Stimulated activated CD4-positive, alpha-beta T cell treated with anti-CD3 and anti-CD28 coated beads, Interleukin-2, amount 100 ng/mL, for 4 hours (primary cell): ENCODE measurements around the gene COL17A1.

Experiments
- DNase-seq: peaks from one replicate; pipeline ENCODE4 v3.0.0-alpha.2; 2020; ENCODE audit warnings: low read depth

Gene COL17A1

GRCh38 chr10:104085801-104086400, at the start of gene COL17A1:
Gene COL17A1 (minus strand): TSS chr10:104085880. CDS start chr10:104080673, 5,207 bp downstream.
- DNase-seq = no peak

GRCh38 chr10:104130041-104130440, 44.4 kb upstream of the COL17A1 start:
- DNase-seq = no peak

- DNase-seq = no peak
These were observed 42.5 kb upstream of the COL17A1 start for GRCh38 chr10:104128214-104128613.

GRCh38 chr10:104127411-104127810, 41.7 kb upstream of the COL17A1 start:
- DNase-seq = no peak

- DNase-seq = no peak
These were observed 37.7 kb upstream of the COL17A1 start for GRCh38 chr10:104123397-104123796.

GRCh38 chr10:104122225-104123107, 36.8 kb upstream of the COL17A1 start:
- no peak for DNase-seq

GRCh38 chr10:104121485-104122224, 36.0 kb upstream of the COL17A1 start, which contains the start of gene SFR1:
Gene SFR1 (plus strand): TSS chr10:104122171. CDS start chr10:104122184, 13 bp downstream.
- peak; percentile 99 for DNase-seq

GRCh38 chr10:104120903-104121484, 35.3 kb upstream of the COL17A1 start:
- peak; percentile 77 for DNase-seq

- no peak for DNase-seq
These were observed 34.8 kb upstream of the COL17A1 start for GRCh38 chr10:104120512-104120902.

GRCh38 chr10:104119996-104120395, 34.3 kb upstream of the COL17A1 start:
- no peak for DNase-seq

- no peak for DNase-seq
These were observed 32.2 kb upstream of the COL17A1 start for GRCh38 chr10:104117839-104118323.

- DNase-seq = no peak
These were observed 27.8 kb upstream of the COL17A1 start for GRCh38 chr10:104113376-104113956.

GRCh38 chr10:104109908-104110662, 24.4 kb upstream of the COL17A1 start:
- no peak for DNase-seq

- no peak for DNase-seq
These were observed 19.2 kb upstream of the COL17A1 start for GRCh38 chr10:104104926-104105325.

GRCh38 chr10:104104418-104104817, 18.7 kb upstream of the COL17A1 start:
- DNase-seq = no peak

- DNase-seq = no peak
These were observed 18.3 kb upstream of the COL17A1 start for GRCh38 chr10:104103956-104104355.

GRCh38 chr10:104101902-104102301, 16.2 kb upstream of the COL17A1 start:
- DNase-seq = no peak

- no peak for DNase-seq
These were observed 15.1 kb upstream of the COL17A1 start for GRCh38 chr10:104100795-104101194.

GRCh38 chr10:104099941-104100340, 14.3 kb upstream of the COL17A1 start:
- DNase-seq = no peak

GRCh38 chr10:104099269-104099668, 13.6 kb upstream of the COL17A1 start:
- no peak for DNase-seq

- DNase-seq = no peak
These were observed 12.8 kb upstream of the COL17A1 start for GRCh38 chr10:104098358-104098925.
